ENCODE data around the gene STXBP5.

Gene STXBP5

GRCh38 chr6:147390909-147391536, 186.8 kb downstream of the STXBP5 start:
- no peak for DNase-seq

- no peak for DNase-seq
Observed at GRCh38 chr6:147392917-147393625, 188.9 kb downstream of the STXBP5 start.

- no peak for DNase-seq
Observed at GRCh38 chr6:147395158-147395557, 190.9 kb downstream of the STXBP5 start.

GRCh38 chr6:147397306-147397705, 193.1 kb downstream of the STXBP5 start:
- no peak for DNase-seq

GRCh38 chr6:147400968-147401367, 196.8 kb downstream of the STXBP5 start:
- no peak for DNase-seq

GRCh38 chr6:147401779-147402178, 197.6 kb downstream of the STXBP5 start:
- no peak for DNase-seq

GRCh38 chr6:147406783-147407182, 202.6 kb downstream of the STXBP5 start:
- DNase-seq, result no peak

GRCh38 chr6:147407571-147407970, 203.4 kb downstream of the STXBP5 start:
- no peak for DNase-seq

GRCh38 chr6:147416622-147417021, 212.4 kb downstream of the STXBP5 start:
- no peak for DNase-seq

GRCh38 chr6:147417954-147418353, 213.7 kb downstream of the STXBP5 start:
- DNase-seq, result no peak

GRCh38 chr6:147418523-147418922, 214.3 kb downstream of the STXBP5 start:
- DNase-seq, result no peak

- no peak for DNase-seq
Observed at GRCh38 chr6:147421903-147422302, 217.7 kb downstream of the STXBP5 start.

GRCh38 chr6:147423111-147423510, 218.9 kb downstream of the STXBP5 start:
- no peak for DNase-seq

GRCh38 chr6:147429794-147430193, 225.6 kb downstream of the STXBP5 start:
- no peak for DNase-seq

GRCh38 chr6:147430811-147431210, 226.6 kb downstream of the STXBP5 start:
- no peak for DNase-seq

- no peak for DNase-seq
Observed at GRCh38 chr6:147434076-147434475, 229.9 kb downstream of the STXBP5 start.

- no peak for DNase-seq
Observed at GRCh38 chr6:147434516-147434915, 230.3 kb downstream of the STXBP5 start.

GRCh38 chr6:147437615-147438014, 233.4 kb downstream of the STXBP5 start:
- no peak for DNase-seq

GRCh38 chr6:147438758-147439528, 234.7 kb downstream of the STXBP5 start:
- no peak for DNase-seq

All from activated CD4-positive, alpha-beta T cell treated with anti-CD3 and anti-CD28 coated beads, Interleukin-2, amount 50 U/mL, for 4 hours (primary cell).